ENCODE results near the gene ZNF566. TPM values are rescaled to one million over a fixed set of nuclear protein-coding genes. Genes with fewer than 3 reads are reported as not detected.

The ZNF566 gene
- total and polyA plus RNA-seq, 2 donors from 2014 or later, result 4.6 to 13.0 TPM

DNA sequence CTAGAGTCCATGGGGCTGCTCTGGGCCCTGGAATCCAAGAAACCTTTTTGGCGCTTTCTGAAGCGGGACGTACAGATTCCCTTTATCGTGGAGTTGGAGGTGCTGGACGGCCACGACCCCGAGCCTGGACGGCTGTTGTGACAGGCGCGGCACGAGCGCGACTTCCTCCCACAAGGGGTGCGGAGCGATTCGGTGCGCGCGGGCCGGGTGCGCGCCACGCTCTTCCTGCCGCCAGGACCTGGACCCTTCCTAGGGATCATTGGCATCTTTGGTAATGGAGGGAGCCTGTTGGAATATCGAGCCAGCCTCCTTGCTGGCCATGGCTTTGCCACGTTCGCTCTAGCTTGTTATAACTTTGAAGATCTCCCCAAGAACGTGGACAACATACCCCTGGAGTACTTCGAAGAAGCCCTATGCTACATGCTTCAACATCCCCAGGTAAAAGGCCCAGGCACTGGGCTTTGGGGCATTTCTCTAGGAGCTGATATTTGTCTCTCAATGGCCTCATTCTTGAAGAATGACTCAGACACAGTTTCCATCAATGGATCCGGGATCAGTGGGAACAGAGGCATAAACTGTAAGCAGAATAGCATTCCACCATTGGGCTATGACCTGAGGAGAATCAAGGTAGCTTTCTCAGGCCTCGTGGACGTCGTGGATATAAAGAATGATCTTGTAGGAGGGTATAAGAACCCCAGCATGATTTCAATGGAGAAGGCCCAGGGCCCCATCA lies 67.4 kb downstream of the ZNF566 start:
- Histone ChIP-seq H3K36me3 (ENCODE audit: control insufficient read depth in 2 of 3, insufficient read depth in 3 of 3, low read length in 3 of 3) (no peaks in the 10 kb centered on the region), H3K4me1 (ENCODE audit: control insufficient read depth in 2 of 3, insufficient read depth in 2 of 3, low read depth in 1 of 3, low read length in 3 of 3) (peaks cover 0 to 9% (median 0%) of the 10 kb centered on the region in 3 donors), H3K27me3 (ENCODE audit: control insufficient read depth, insufficient read depth, low read length) (no peaks in the 10 kb centered on the region), H3K27ac (ENCODE audit: low read depth in 2 of 2, low read length in 2 of 2) (no peak overlapping the region), H3K9me3 (ENCODE audit: control insufficient read depth in 2 of 3, insufficient read depth in 1 of 3, low read length in 3 of 3) (no peaks in the 10 kb centered on the region), H3K9ac (ENCODE audit: low read length in 3 of 3) (no peak overlapping the region), H3K4me3 (ENCODE audit: low read length in 3 of 3) (peak overlapping the region; percentile 34 to 67 (median 55))
- intact Hi-C loops (cut with DNase I), result no loop called here
- no peak for FAIRE-seq
- TF ChIP-seq, protein P1, sequence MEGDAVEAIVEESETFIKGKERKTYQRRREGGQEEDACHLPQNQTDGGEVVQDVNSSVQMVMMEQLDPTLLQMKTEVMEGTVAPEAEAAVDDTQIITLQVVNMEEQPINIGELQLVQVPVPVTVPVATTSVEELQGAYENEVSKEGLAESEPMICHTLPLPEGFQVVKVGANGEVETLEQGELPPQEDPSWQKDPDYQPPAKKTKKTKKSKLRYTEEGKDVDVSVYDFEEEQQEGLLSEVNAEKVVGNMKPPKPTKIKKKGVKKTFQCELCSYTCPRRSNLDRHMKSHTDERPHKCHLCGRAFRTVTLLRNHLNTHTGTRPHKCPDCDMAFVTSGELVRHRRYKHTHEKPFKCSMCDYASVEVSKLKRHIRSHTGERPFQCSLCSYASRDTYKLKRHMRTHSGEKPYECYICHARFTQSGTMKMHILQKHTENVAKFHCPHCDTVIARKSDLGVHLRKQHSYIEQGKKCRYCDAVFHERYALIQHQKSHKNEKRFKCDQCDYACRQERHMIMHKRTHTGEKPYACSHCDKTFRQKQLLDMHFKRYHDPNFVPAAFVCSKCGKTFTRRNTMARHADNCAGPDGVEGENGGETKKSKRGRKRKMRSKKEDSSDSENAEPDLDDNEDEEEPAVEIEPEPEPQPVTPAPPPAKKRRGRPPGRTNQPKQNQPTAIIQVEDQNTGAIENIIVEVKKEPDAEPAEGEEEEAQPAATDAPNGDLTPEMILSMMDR (IDR thresholded peaks at IDR 0.05; ENCODE audit: borderline replicate concordance, extremely low read depth, insufficient read depth), result no peak
- DNase-seq, result peak in 1 of 5 donors; percentile 1

DNA sequence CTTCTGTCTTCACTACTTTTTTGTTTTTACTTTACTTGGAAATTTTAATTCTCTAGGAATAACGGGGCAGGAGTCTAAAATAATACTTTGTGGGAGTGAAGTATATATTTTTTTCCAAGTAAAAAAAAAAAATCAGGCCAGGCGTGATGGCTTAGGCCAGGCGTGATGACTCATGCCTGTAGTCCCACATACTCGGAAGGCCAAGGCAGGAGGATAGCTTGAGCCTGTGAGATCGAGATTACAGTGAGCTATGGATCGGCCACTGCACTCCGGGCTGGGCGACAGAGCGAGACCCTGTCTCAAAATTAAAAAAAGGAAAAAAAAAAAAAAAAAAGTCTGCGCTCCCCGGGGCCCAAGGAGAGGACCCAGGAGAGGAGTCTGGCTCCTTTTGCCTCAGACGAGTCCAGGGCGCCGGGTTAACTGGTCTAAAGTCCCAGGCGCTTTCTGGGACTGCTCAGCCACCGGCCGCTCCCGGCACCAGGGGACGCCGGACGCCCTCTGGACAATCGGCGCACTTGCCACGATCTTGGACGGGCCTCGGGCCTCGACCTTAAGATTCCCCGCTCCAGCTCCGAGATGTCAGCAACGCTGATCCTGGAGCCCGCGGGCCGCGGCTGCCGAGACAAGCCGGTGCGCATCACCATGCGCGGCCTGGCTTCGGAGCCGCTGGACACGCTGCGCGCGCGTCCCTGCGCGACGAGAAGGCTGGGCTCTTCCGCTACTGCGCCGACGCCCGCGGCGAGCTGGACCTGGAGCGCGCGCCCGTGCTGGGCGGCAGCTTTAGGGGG lies 68.2 kb downstream of the ZNF566 start:
- no peak overlapping the region for H3K27ac ChIP-seq (ENCODE audit: low read depth in 2 of 2, low read length in 2 of 2)
- FAIRE-seq, result no peak
- H3K27me3 ChIP-seq (ENCODE audit: control insufficient read depth, insufficient read depth, low read length), result no peaks in the 10 kb centered on the region
- peaks cover 0 to 9% (median 0%) of the 10 kb centered on the region in 3 donors for H3K4me1 ChIP-seq (ENCODE audit: control insufficient read depth in 2 of 3, insufficient read depth in 2 of 3, low read depth in 1 of 3, low read length in 3 of 3)
- DNase-seq, result peak; percentile 59 to 81 (median 61)
- no peak overlapping the region for H3K9ac ChIP-seq (ENCODE audit: low read length in 3 of 3)
- peak overlapping the region; percentile 34 to 67 (median 55) for H3K4me3 ChIP-seq (ENCODE audit: low read length in 3 of 3)
- no peaks in the 10 kb centered on the region for H3K9me3 ChIP-seq (ENCODE audit: control insufficient read depth in 2 of 3, insufficient read depth in 1 of 3, low read length in 3 of 3)
- TF ChIP-seq, protein P1 (IDR thresholded peaks at IDR 0.05; ENCODE audit: borderline replicate concordance, extremely low read depth, insufficient read depth), result no peak
- intact Hi-C loops (cut with DNase I), result no loop called here
- H3K36me3 ChIP-seq (ENCODE audit: control insufficient read depth in 2 of 3, insufficient read depth in 3 of 3, low read length in 3 of 3), result no peaks in the 10 kb centered on the region

DNA sequence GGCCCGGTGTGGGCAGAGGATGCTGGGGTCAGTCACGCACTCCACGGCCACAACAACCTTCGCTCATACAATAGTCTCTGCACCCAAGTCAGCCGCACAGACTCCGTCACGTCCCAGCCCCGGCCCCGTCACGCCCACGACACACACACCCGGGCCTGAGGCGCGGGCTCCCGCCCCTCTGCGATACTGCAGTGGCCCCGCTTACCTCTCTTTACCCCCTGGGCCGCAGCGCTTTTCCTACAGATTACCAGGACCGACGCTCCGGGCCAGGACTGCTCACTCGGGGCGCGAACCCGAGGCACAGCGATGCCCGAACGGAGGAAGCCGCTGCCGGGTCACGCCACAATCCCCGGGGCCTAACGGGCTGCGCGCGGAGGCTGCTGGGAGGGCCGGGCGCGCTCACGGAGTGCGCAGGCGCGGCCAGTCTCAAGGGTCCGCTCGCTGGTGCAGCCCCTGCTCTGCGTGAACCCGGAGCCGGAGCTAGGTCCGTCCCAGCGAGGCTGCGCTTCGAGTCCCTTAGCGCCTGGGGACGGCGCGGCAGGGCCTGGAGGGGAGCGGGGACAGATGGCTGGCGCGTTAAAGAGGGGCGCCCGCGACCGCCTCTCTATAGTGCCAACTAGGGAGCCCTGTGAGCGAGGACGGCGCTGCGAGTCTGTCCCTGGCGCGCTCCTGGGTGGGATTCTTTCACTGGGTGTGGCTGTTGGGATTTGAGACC lies 70.9 kb downstream of the ZNF566 start, which contains the start of gene ZFP82:
Gene ZFP82 (minus strand): TSS at position 358 of the 715 bp plus-strand sequence. CDS start 8,855 bp downstream, outside the sequence.
- peaks cover 0 to 9% (median 0%) of the 10 kb centered on the region in 3 donors for H3K4me1 ChIP-seq (ENCODE audit: control insufficient read depth in 2 of 3, insufficient read depth in 2 of 3, low read depth in 1 of 3, low read length in 3 of 3)
- H3K9me3 ChIP-seq (ENCODE audit: control insufficient read depth in 2 of 3, insufficient read depth in 1 of 3, low read length in 3 of 3), result no peaks in the 10 kb centered on the region
- no peak for FAIRE-seq
- peak within 1 kb of the TSS; percentile 66 to 96 (median 84) for H3K9ac ChIP-seq (ENCODE audit: low read length in 3 of 3)
- H3K36me3 ChIP-seq (ENCODE audit: control insufficient read depth in 2 of 3, insufficient read depth in 3 of 3, low read length in 3 of 3), result no peaks in the 10 kb centered on the region
- H3K4me3 ChIP-seq (ENCODE audit: low read length in 3 of 3), result peak within 1 kb of the TSS; percentile 80 to 91 (median 81)
- DNase-seq, result peak; percentile 91 to 96 (median 93)
- intact Hi-C loops (cut with DNase I), result no loop called here
- TF ChIP-seq, protein P1 (IDR thresholded peaks at IDR 0.05; ENCODE audit: borderline replicate concordance, extremely low read depth, insufficient read depth), result no peak
- no peaks in the 10 kb centered on the region for H3K27me3 ChIP-seq (ENCODE audit: control insufficient read depth, insufficient read depth, low read length)
- H3K27ac ChIP-seq (ENCODE audit: low read depth in 2 of 2, low read length in 2 of 2), result peak within 1 kb of the TSS; percentile 77 to 85
